GM10266 (cell line): ENCODE data around the gene GRIP2.

Experiments used
- DNase-seq: peaks from one replicate; pipeline ENCODE4 v3.0.0; 2012; ENCODE audit errors: extremely low spot score
- TF ChIP-seq, protein P1 (sequence below): IDR thresholded peaks from 2 replicates; pipeline ENCODE4 v1.5.1; 2012; ENCODE audit warnings: mild to moderate bottlenecking, low read depth; ENCODE audit not compliant: control insufficient read depth, insufficient read depth; ENCODE audit errors: missing control alignments

Gene GRIP2

DNA sequence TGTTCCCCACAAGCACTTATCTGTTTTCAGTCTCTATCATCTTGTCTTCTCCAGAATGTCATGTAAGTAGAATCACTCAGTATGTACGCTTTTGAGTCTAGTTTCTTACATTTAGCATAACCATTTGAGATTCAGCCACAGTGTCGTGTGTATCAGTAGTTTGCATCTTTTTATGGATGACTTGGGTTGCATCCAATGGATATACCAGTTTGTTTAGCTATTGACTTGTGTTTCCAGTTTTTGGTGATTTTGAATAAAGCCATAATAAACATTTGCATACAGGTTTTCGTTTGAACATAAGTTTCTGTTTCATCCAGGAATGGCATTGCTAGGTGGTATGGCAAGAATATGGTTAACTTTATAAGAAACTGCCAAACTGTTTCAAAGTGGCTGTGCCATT lies 12.1 kb downstream of the GRIP2 start:
- no peak for DNase-seq
- TF ChIP-seq, protein P1, sequence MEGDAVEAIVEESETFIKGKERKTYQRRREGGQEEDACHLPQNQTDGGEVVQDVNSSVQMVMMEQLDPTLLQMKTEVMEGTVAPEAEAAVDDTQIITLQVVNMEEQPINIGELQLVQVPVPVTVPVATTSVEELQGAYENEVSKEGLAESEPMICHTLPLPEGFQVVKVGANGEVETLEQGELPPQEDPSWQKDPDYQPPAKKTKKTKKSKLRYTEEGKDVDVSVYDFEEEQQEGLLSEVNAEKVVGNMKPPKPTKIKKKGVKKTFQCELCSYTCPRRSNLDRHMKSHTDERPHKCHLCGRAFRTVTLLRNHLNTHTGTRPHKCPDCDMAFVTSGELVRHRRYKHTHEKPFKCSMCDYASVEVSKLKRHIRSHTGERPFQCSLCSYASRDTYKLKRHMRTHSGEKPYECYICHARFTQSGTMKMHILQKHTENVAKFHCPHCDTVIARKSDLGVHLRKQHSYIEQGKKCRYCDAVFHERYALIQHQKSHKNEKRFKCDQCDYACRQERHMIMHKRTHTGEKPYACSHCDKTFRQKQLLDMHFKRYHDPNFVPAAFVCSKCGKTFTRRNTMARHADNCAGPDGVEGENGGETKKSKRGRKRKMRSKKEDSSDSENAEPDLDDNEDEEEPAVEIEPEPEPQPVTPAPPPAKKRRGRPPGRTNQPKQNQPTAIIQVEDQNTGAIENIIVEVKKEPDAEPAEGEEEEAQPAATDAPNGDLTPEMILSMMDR, result no peak

DNA sequence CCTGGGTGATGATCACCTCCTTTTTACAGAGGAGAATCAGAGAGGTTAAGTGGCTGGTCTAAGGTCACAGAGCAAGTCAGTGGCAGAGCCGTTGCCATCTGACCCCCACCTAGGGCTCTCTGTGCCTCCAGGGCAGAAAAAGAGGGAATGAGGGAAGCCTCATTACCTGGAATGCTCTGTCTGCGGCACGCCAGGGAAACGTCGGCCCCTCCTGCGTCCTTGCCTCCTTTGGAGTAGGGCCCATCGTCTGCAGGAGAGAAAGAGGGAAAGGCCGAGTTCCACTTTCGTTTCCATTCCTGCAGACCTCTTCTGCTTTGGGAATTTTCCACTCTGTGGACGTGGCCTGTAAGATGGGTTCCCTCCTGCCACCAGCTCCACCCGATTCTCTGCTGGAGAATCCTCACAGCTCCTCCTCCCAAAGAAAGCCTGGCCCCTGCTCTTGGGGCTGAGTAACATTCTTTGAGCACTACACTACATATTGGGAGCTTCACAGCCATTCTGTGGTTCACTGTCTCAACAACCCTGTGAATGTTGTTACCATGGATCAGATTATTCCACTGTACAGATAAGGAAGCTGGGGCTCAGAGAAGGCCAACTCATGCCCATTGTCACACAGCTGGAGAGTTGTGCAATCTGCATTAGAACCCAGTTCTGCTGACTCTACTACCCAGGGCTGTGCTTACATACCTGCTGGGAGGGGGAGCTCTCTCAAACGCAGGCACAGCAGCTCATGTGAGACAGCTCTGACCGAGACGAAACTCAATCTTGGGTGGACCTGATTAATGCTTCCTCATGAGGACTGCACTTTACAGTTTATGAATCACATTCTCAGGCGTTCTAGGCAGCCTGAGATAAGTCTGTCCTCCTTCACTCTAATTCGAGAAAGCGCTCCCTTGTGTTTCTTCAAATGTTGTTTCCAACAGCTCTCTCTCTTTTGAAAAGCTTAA lies 14.2 kb downstream of the GRIP2 start:
- TF ChIP-seq, protein P1, result no peak
- no peak for DNase-seq

DNA sequence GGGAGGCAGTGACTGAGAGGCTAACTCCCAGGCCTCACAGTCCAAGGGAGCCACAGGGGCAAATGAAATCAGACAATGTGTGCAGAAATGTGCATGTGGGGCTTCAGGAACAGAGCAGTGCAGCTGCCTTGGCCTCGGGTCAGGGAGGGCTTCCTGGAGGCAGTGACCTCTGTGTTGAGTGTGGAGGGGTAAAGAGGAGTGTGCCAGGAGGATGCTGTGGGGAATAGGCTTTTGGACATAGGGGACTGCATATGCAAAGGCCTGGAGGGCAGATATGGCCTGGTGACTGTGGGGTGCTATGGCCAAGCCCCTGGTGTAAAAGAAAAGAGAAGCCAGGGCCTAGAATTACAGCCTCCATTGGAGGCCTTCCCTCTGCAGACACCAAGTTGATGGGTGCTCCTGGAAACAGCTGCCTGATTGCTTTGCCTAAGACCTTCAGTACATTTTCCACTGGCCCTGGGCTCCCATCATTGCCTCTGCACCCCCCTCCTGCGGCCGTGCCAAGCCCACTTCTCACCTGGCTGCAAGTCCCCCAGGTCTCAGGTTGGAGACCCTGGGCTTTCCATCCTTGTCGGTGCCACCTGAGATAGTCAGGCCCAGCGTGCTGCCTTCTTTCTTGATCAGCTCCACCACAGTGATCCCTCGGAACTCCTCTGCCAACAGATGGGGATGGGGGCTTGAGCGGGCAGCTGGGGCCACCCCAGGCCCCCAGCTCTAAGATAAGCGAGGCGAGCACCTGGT lies 15.1 kb downstream of the GRIP2 start:
- DNase-seq, result no peak
- TF ChIP-seq, protein P1, result no peak

DNA sequence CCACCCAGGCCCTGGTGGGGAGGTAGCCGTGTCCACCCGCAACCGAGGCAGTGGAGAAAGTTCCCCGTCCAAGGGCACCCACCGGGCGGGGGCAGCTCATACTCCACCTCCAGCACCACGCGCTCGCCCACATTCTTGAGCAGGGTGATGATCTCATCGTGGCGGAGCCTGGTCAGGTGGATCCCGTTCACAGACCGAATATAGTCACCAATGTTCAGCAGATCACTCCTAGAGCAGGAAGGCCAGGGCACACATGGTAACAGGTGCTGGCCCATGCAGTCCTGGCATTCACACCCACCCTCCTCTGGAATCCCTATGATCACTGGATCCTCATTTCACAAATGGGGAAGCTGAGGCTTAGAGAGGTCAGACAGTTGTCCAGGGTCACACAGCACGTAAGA lies 15.8 kb downstream of the GRIP2 start:
- DNase-seq, result no peak
- TF ChIP-seq, protein P1, result no peak

DNA sequence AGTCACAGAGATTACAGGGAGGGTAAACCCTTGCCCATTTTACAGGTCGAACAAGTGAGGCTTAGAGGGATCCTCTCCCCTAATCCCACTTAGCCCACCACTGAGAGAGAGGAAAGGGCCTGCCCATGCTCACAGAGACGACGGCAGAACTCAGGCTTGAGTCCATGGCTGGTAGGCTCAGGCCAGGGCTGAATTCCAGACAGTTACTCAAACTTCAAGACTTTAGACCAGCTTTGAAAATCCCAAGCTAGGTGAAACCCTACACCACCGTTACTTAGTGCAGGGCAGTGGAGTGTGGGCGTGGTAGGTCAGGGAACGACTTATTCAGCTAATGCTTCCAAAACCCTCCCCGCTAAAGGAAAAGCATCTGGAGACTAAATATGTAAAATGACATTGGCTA lies 16.4 kb downstream of the GRIP2 start:
- TF ChIP-seq, protein P1, result no peak
- DNase-seq, result no peak

DNA sequence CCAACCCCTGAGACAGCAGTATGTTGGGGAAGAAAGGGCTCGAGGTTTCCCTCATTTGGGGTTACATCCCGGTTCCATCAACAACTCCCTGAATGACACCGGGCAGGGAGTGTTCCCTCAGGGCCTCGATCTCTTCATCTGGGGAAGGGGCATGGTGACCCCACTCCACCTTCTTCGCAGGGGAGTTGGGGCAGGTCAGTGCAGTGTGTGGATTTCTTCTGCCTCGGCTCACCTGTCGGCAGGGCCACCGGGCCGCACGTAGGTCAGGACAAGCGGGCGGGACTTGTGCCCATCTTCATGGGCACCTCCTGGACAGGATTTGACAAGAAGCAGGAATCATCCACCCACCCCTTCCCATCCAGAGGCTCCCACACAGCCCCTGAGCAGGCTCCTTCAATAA lies 17.4 kb downstream of the GRIP2 start:
- DNase-seq, result no peak
- TF ChIP-seq, protein P1, result no peak
